B cell (primary cell): ENCODE data around the gene NEK8. TPM values are rescaled to one million over a fixed set of nuclear protein-coding genes. Genes with fewer than 3 reads are reported as not detected.

Experiments
- ATAC-seq: fragments of 200-7000 bp; cut with Tn5 transposase; one replicate; pipeline ENCODE4 v1.10.0; 2021; ENCODE audit warnings: low read depth, mild to moderate bottlenecking, moderate number of reproducible peaks, moderate library complexity
- CTCF ChIA-PET: fragments of 350-600 bp; sonication (Branson Sonifier 250); formaldehyde crosslinking; loops from one replicate; lab custom pipeline; 2021; ENCODE audit warnings: antibody characterized with exemption, inconsistent platforms; lab: Charles Lee
- POLR2A ChIA-PET: fragments of 350-600 bp; sonication (Branson Sonifier 250); formaldehyde crosslinking; loops from one replicate; lab custom pipeline; 2021; ENCODE audit warnings: antibody characterized with exemption; lab: Charles Lee
- DNase-seq: peaks from one replicate; pipeline ENCODE4 v3.0.0; 2013
- H2AFZ ChIP-seq: 2 replicates; pipeline ENCODE4 v1.6.1; 2012; ENCODE audit warnings: mild to moderate bottlenecking, low read depth, low read length; ENCODE audit not compliant: insufficient read depth, poor library complexity, severe bottlenecking
- H3K27ac ChIP-seq, 2 donors: 1 replicate in 1 of 2; 2 replicates in 1 of 2; pipeline ENCODE4 v1.5.1; 2012 to 2013; ENCODE audit warnings: low read length in 2 of 2, mild to moderate bottlenecking in 2 of 2, moderate library complexity in 1 of 2
- H3K27me3 ChIP-seq, 4 experiments: fragments of 200-600 bp in 1 of 4; sonication (generic) in 1 of 4; replicated peaks in 1 of 4; 1 replicate in 2 of 4; 2 replicates in 2 of 4; pipeline versions ENCODE4 v1.6.1 to v1.7.0; 2013 to 2016; ENCODE audit warnings: low read length in 3 of 4, mild to moderate bottlenecking in 2 of 4, mixed read lengths in 1 of 4, moderate library complexity in 1 of 4; ENCODE audit not compliant: insufficient read depth in 4 of 4, control insufficient read depth in 3 of 4; ENCODE audit errors: control extremely low read depth in 1 of 4
- H3K36me3 ChIP-seq, 2 experiments: replicated peaks in 1 of 2; 1 replicate in 1 of 2; 2 replicates in 1 of 2; pipeline versions ENCODE4 v1.6.1 to v1.7.1; 2013; ENCODE audit warnings: low read length in 1 of 2; ENCODE audit not compliant: insufficient read depth in 2 of 2, control insufficient read depth in 1 of 2; ENCODE audit errors: control extremely low read depth in 1 of 2, extremely low read depth in 1 of 2
- H3K4me1 ChIP-seq, 2 donors: fragments of 200-600 bp in 1 of 2; sonication (generic) in 1 of 2; 1 replicate in 1 of 2; 2 replicates in 1 of 2; pipeline versions ENCODE4 v1.5.1 to v1.6.1; 2013 to 2017; ENCODE audit warnings: low read length in 2 of 2; ENCODE audit not compliant: control insufficient read depth in 2 of 2, insufficient read depth in 2 of 2
- H3K4me2 ChIP-seq: replicated peaks from 2 replicates; pipeline ENCODE3; 2012; ENCODE audit warnings: mild to moderate bottlenecking, low read depth, low read length; ENCODE audit not compliant: poor library complexity, severe bottlenecking
- H3K4me3 ChIP-seq, 5 experiments: fragments of 200-600 bp in 1 of 5; sonication (generic) in 1 of 5; 1 replicate in 3 of 5; 2 replicates in 2 of 5; pipeline versions ENCODE4 v1.5.1 to v1.7.0; 2011 to 2016; ENCODE audit warnings: low read length in 4 of 5, mild to moderate bottlenecking in 4 of 5, low read depth in 2 of 5, control low read depth in 1 of 5, moderate library complexity in 1 of 5; ENCODE audit not compliant: insufficient read depth in 1 of 5; ENCODE audit errors: control extremely low read depth in 1 of 5, extremely low read depth in 1 of 5
- H3K79me2 ChIP-seq: fragments of 200-600 bp; sonication (generic); one replicate; pipeline ENCODE4 v1.6.0; 2016; ENCODE audit warnings: low read length; ENCODE audit not compliant: control insufficient read depth, insufficient read depth
- H3K9ac ChIP-seq: fragments of 200-600 bp; sonication (generic); 2 replicates; pipeline ENCODE4 v1.6.1; 2017; ENCODE audit warnings: mild to moderate bottlenecking, low read length, moderate library complexity
- H3K9me3 ChIP-seq, 3 donors: one replicate each; pipeline versions ENCODE4 v1.6.1 to v1.7.1; 2013; ENCODE audit warnings: low read length in 2 of 3; ENCODE audit not compliant: control insufficient read depth in 2 of 3, insufficient read depth in 1 of 3; ENCODE audit errors: control extremely low read depth in 1 of 3
- H4K20me1 ChIP-seq: 2 replicates; pipeline ENCODE4 v1.6.0; 2012; ENCODE audit warnings: mild to moderate bottlenecking, low read length; ENCODE audit not compliant: insufficient read depth, control insufficient read depth, poor library complexity, severe bottlenecking
- H3K27ac Mint-ChIP-seq: one replicate; pipeline ENCODE4 v1.8.0; 2021; ENCODE audit warnings: mixed read lengths
- H3K27me3 Mint-ChIP-seq: one replicate; pipeline ENCODE4 v1.8.0; 2021; ENCODE audit warnings: mixed read lengths
- H3K4me1 Mint-ChIP-seq: one replicate; pipeline ENCODE4 v1.8.0; 2021; ENCODE audit warnings: mixed read lengths
- H3K4me3 Mint-ChIP-seq: one replicate; pipeline ENCODE4 v1.8.0; 2021; ENCODE audit warnings: mixed read lengths
- H3K9me3 Mint-ChIP-seq: one replicate; pipeline ENCODE4 v1.8.0; 2022; ENCODE audit warnings: mixed read lengths; ENCODE audit not compliant: insufficient read depth
- EZH2 ChIP-seq: IDR thresholded peaks from 2 replicates; pipeline ENCODE4 v1.6.1; 2012; ENCODE audit warnings: borderline replicate concordance, low read depth, mild to moderate bottlenecking, moderate library complexity, low read length; ENCODE audit not compliant: insufficient read depth, poor library complexity, severe bottlenecking
- WGBS: methylation state at CpG from one replicate; pipeline ENCODE4 v1.1.5; 2013; ENCODE audit warnings: missing lambda C conversion rate; ENCODE audit not compliant: insufficient coverage; 5-methylcytosine and 5-hydroxymethylcytosine counted together
- intact Hi-C: fragments of 100-400 bp; cut with micrococcal nuclease; formaldehyde crosslinking; loops from one replicate; pipeline ENCODE4 v1.10.0; 2022
- polyA plus RNA-seq: library from polyadenylated mRNA; depleted of rRNA; stranded (reverse); fragments of >200 nt; gene quantifications from 2 replicates; pipeline ENCODE4 v1.2.3, GENCODE V29; 2012
- total RNA-seq, 2 donors: library from RNA; stranded (reverse); fragments of 120-200 nt in 1 of 2; gene quantifications; 1 replicate in 1 of 2; 2 replicates in 1 of 2; pipeline versions ENCODE4 v1.2.3 to v1.2.4, GENCODE V29; 2013 to 2022
- TF ChIP-seq, protein P1 (sequence below): fragments of 200-600 bp; IDR thresholded peaks from one replicate; pipeline ENCODE4 v1.8.0; 2022; ENCODE audit warnings: antibody characterized with exemption, mild to moderate bottlenecking

The NEK8 gene
- total and polyA plus RNA-seq, 2 donors (not counting 1 experiment from before 2014, with no cell fraction given), result 58.0 to 305 TPM

DNA sequence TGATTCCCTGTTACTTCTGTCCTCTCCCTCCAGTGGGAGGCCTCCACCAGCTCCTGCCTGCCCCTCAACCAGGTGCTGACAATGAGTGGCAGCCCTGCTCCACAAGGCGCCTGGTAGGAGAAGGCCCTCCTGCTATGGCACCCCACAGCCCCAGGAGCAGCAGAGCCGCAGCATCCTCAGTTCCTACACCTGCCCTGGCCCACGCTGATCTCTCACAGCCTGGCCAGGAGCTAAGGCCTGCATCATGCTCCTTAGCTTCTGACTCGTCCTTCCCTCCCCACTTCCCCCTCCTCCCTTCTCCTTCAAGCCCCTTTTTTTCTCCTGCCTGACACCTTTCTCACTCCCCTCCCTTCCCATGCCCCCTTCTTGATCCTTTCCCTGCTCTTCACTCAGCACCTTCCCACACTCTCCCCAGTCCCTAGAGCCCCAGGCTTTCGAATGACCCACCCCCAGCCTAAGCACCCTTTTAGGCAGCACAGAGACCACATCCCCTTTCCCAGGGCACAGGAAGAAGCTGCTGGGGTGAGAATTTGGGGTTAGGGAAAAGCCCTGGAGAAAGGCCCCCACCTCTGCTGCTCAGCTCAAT, 23.4 kb upstream of the NEK8 start:
- no peaks in the 10 kb centered on the region for H3K79me2 ChIP-seq
- H3K9me3 ChIP-seq, result no peaks in the 10 kb centered on the region
- H3K27me3 ChIP-seq, result no peaks in the 10 kb centered on the region
- H3K27ac ChIP-seq, result no peak overlapping the region
- no peaks in the 10 kb centered on the region for H4K20me1 ChIP-seq
- no peak overlapping the region for H3K4me2 ChIP-seq
- H3K27ac Mint-ChIP-seq, result no peak overlapping the region
- 91% methylated on average over 4 of the region's 5 CpGs for WGBS
- TF ChIP-seq, protein P1, sequence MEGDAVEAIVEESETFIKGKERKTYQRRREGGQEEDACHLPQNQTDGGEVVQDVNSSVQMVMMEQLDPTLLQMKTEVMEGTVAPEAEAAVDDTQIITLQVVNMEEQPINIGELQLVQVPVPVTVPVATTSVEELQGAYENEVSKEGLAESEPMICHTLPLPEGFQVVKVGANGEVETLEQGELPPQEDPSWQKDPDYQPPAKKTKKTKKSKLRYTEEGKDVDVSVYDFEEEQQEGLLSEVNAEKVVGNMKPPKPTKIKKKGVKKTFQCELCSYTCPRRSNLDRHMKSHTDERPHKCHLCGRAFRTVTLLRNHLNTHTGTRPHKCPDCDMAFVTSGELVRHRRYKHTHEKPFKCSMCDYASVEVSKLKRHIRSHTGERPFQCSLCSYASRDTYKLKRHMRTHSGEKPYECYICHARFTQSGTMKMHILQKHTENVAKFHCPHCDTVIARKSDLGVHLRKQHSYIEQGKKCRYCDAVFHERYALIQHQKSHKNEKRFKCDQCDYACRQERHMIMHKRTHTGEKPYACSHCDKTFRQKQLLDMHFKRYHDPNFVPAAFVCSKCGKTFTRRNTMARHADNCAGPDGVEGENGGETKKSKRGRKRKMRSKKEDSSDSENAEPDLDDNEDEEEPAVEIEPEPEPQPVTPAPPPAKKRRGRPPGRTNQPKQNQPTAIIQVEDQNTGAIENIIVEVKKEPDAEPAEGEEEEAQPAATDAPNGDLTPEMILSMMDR, result no peak
- no peak for TF ChIP-seq EZH2
- ATAC-seq (no peak), DNase-seq (no peak)
- no peaks in the 10 kb centered on the region for H3K4me1 Mint-ChIP-seq
- H2AFZ ChIP-seq, result no peak overlapping the region
- H3K4me3 ChIP-seq, result no peak overlapping the region
- H3K9ac ChIP-seq, result no peak overlapping the region
- no peak overlapping the region for H3K4me3 Mint-ChIP-seq
- intact Hi-C loops, result no loop called here
- H3K9me3 Mint-ChIP-seq, result no peaks in the 10 kb centered on the region
- no peaks in the 10 kb centered on the region for H3K27me3 Mint-ChIP-seq
- CTCF ChIA-PET, result no interaction called here
- no peaks in the 10 kb centered on the region for H3K4me1 ChIP-seq
- POLR2A ChIA-PET, result no interaction called here
- H3K36me3 ChIP-seq, result peaks cover 0 to 38% of the 10 kb centered on the region in 2 experiments

DNA sequence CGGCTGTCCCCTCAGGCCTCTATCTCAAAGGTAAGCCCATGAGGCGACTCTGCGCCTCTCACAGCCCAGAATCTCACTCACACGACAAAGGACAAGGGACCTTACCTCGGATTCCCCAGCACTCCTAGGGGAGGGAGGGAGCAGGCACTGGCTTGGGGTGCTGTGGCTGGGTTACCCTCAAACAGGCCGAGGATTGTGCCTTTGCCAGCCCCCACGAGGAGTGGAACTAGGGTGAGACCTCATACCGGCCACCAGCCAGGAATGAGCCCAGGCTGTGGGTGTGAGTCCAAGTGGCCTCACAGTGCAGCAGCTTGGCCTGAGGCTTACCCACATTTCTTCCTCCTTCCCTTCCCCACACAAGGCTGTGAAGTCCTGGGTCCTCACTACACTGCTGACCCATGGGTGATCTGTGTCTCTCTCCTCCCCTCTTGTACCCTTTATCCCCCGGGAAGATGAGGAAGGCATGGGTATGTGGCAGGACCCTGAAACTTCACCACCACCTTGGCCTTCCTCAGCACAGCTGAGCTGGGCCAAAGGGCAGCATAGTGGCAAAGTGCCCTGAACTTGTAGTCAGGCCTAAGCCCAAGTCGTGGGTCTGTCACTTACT, 22.8 kb upstream of the NEK8 start:
- Mint-ChIP-seq H3K27me3 (no peaks in the 10 kb centered on the region), H3K27ac (no peak overlapping the region)
- 94% methylated on average over 3 of the region's 10 CpGs for WGBS

More for the DNA sequence above, 22.8 kb upstream of the NEK8 start:
- no peaks in the 10 kb centered on the region for H3K9me3 Mint-ChIP-seq
- Histone ChIP-seq H3K36me3 (peaks cover 0 to 31% of the 10 kb centered on the region in 2 experiments), H2AFZ (no peak overlapping the region), H3K4me2 (no peak overlapping the region), H4K20me1 (no peaks in the 10 kb centered on the region), H3K27me3 (no peaks in the 10 kb centered on the region), H3K79me2 (no peaks in the 10 kb centered on the region), H3K4me3 (no peak overlapping the region), H3K9me3 (no peaks in the 10 kb centered on the region), H3K4me1 (peaks cover 0 to 4% of the 10 kb centered on the region in 2 donors), H3K27ac (no peak overlapping the region), H3K9ac (no peak overlapping the region)
- ChIA-PET CTCF (no interaction called here), POLR2A (no interaction called here)
- DNase-seq (no peak), ATAC-seq (no peak)
- peaks cover 4% of the 10 kb centered on the region for H3K4me1 Mint-ChIP-seq
- no peak overlapping the region for H3K4me3 Mint-ChIP-seq
- intact Hi-C loops, result no loop called here
- TF ChIP-seq, protein P1, result no peak
- no peak for TF ChIP-seq EZH2
